ENCODE results near the gene TACR2. TPM values are rescaled to one million over a fixed set of nuclear protein-coding genes. Genes with fewer than 3 reads are reported as not detected.
A peak's percentile ranks its signal among the peaks of the same experiment; 100 is the strongest.

The TACR2 gene
- total RNA-seq, 1 donor from 2014 or later: not detected

GRCh38 chr10:69363666-69364065 lies 53.1 kb downstream of the TACR2 start:
- Mint-ChIP-seq H3K27ac (ENCODE audit: unreplicated experiment) (peak overlapping the region; percentile 90), H3K36me3 (ENCODE audit: unreplicated experiment) (peaks cover 8% of the 10 kb centered on the region), H3K4me3 (ENCODE audit: unreplicated experiment) (no peak overlapping the region), H3K9me3 (ENCODE audit: unreplicated experiment) (peaks cover 19% of the 10 kb centered on the region), H3K27me3 (ENCODE audit: unreplicated experiment) (peaks cover 14% of the 10 kb centered on the region), H3K4me1 (ENCODE audit: low read depth, unreplicated experiment) (peaks cover 51% of the 10 kb centered on the region)
- TF ChIP-seq CTCF (IDR thresholded peaks at IDR 0.05; ENCODE audit: partially characterized antibody, unreplicated experiment): no peak
- DNase-seq: no peak

GRCh38 chr10:69362471-69362954 lies 54.2 kb downstream of the TACR2 start:
- peak; percentile 74 for DNase-seq
- peak overlapping the region; percentile 59 for H3K4me3 Mint-ChIP-seq (ENCODE audit: unreplicated experiment)
- peaks cover 53% of the 10 kb centered on the region for H3K4me1 Mint-ChIP-seq (ENCODE audit: low read depth, unreplicated experiment)
- no peak for TF ChIP-seq CTCF (IDR thresholded peaks at IDR 0.05; ENCODE audit: partially characterized antibody, unreplicated experiment)
- H3K27me3 Mint-ChIP-seq (ENCODE audit: unreplicated experiment): peaks cover 14% of the 10 kb centered on the region
- H3K36me3 Mint-ChIP-seq (ENCODE audit: unreplicated experiment): peaks cover 8% of the 10 kb centered on the region
- peaks cover 19% of the 10 kb centered on the region for H3K9me3 Mint-ChIP-seq (ENCODE audit: unreplicated experiment)
- peak overlapping the region; percentile 90 for H3K27ac Mint-ChIP-seq (ENCODE audit: unreplicated experiment)

- Mint-ChIP-seq H3K27me3 (ENCODE audit: unreplicated experiment) (peaks cover 14% of the 10 kb centered on the region), H3K9me3 (ENCODE audit: unreplicated experiment) (peaks cover 17% of the 10 kb centered on the region), H3K36me3 (ENCODE audit: unreplicated experiment) (peaks cover 8% of the 10 kb centered on the region), H3K4me1 (ENCODE audit: low read depth, unreplicated experiment) (peaks cover 48% of the 10 kb centered on the region), H3K27ac (ENCODE audit: unreplicated experiment) (peak overlapping the region; percentile 63), H3K4me3 (ENCODE audit: unreplicated experiment) (peak overlapping the region; percentile 11)
- TF ChIP-seq CTCF (IDR thresholded peaks at IDR 0.05; ENCODE audit: partially characterized antibody, unreplicated experiment): no peak
- no peak for DNase-seq
Measured at GRCh38 chr10:69361303-69361614, 55.5 kb downstream of the TACR2 start.

GRCh38 chr10:69360485-69361302 lies 56.0 kb downstream of the TACR2 start:
- H3K4me3 Mint-ChIP-seq (ENCODE audit: unreplicated experiment): peak overlapping the region; percentile 54

More at GRCh38 chr10:69360485-69361302, 56.0 kb downstream of the TACR2 start:
- DNase-seq: no peak
- H3K9me3 Mint-ChIP-seq (ENCODE audit: unreplicated experiment): peaks cover 17% of the 10 kb centered on the region
- TF ChIP-seq CTCF (IDR thresholded peaks at IDR 0.05; ENCODE audit: partially characterized antibody, unreplicated experiment): no peak
- peak overlapping the region; percentile 65 for H3K27ac Mint-ChIP-seq (ENCODE audit: unreplicated experiment)
- peaks cover 8% of the 10 kb centered on the region for H3K36me3 Mint-ChIP-seq (ENCODE audit: unreplicated experiment)
- H3K4me1 Mint-ChIP-seq (ENCODE audit: low read depth, unreplicated experiment): peaks cover 45% of the 10 kb centered on the region
- peaks cover 14% of the 10 kb centered on the region for H3K27me3 Mint-ChIP-seq (ENCODE audit: unreplicated experiment)
